ENCODE data around the gene AICDA. TPM values are rescaled to one million over a fixed set of nuclear protein-coding genes. Genes with fewer than 3 reads are reported as not detected.

The AICDA gene
- total and polyA plus RNA-seq, 10 of the 15 experiments (the other 5 are each of a cell fraction or from before 2014, with no cell fraction given), result 9.4 to 24.9 (median 16.6) TPM

GRCh38 chr12:8612629-8613028 is at the start of gene AICDA (continued):
- TF ChIP-seq E2F8 (IDR thresholded peaks at IDR 0.05; ENCODE audit: low read depth, partially characterized antibody) (no peak), JUNB (IDR thresholded peaks at IDR 0.05) (no peak), HSF1 (IDR thresholded peaks at IDR 0.05; ENCODE audit: low read depth, low read length) (no peak), POLR2AphosphoS2 (IDR thresholded peaks at IDR 0.05; ENCODE audit: low read depth, low read length) (peak; percentile 76; the same call in 1 of the 2 replicates), POLR2AphosphoS5 (IDR thresholded peaks at IDR 0.05; ENCODE audit: low read length) (peak; percentile 93), ZBTB4 (CRISPR knock-in tag; IDR thresholded peaks at IDR 0.05) (no peak), CEBPZ (IDR thresholded peaks at IDR 0.05; ENCODE audit: low read depth, low read length) (no peak), CBX5 (IDR thresholded peaks at IDR 0.05; ENCODE audit: low read depth) (no peak), IKZF2 (IDR thresholded peaks at IDR 0.05) (no peak), SKIL (IDR thresholded peaks at IDR 0.05; ENCODE audit: low read depth, poor library complexity, severe bottlenecking) (no peak), SPI1 (IDR thresholded peaks at IDR 0.05; ENCODE audit: borderline replicate concordance, insufficient read depth, low read depth, low read length) (no peak), CEBPB (IDR thresholded peaks at IDR 0.05; ENCODE audit: borderline replicate concordance in 1 of 2, low read depth in 2 of 2, low read length in 2 of 2) (no peak), NFYA (IDR thresholded peaks at IDR 0.05; ENCODE audit: borderline replicate concordance, low read depth, low read length) (no peak), POLR2A (IDR thresholded peaks at IDR 0.05; ENCODE audit: low read depth, low read length) (peak; percentile 60), EGR1 (IDR thresholded peaks at IDR 0.05; ENCODE audit: borderline replicate concordance in 1 of 2, low read depth in 2 of 2, low read length in 2 of 2) (no peak), RCOR1 (conservative IDR thresholded peaks at IDR 0.05; ENCODE audit: low read depth, low read length) (no peak), ATF7 (IDR thresholded peaks at IDR 0.05; ENCODE audit: low read depth) (no peak), ZNF622 (IDR thresholded peaks at IDR 0.05) (no peak)

Data from GM12878 (cell line).